Vagina (tissue), 2 donors: Measurements from ENCODE around the gene TUT4.

ENCODE experiments used
- CTCF ChIP-seq, 3 experiments: fragments of 450-650 bp in 2 of 3; fragments of 200-600 bp in 1 of 3; sonication (generic) in 1 of 3; IDR thresholded peaks; one replicate each; pipeline ENCODE4 v1.5.1; 2017 to 2019; ENCODE audit warnings: antibody characterized with exemption in 3 of 3, mild to moderate bottlenecking in 2 of 3, moderate library complexity in 2 of 3
- POLR2A ChIP-seq, 2 donors: fragments of 450-650 bp; IDR thresholded peaks; one replicate each; pipeline ENCODE4 v1.6.1; 2017; ENCODE audit warnings: antibody characterized with exemption in 2 of 2, mild to moderate bottlenecking in 2 of 2, moderate library complexity in 2 of 2
- POLR2AphosphoS5 ChIP-seq, 2 donors: sonication (generic); formaldehyde crosslinking; IDR thresholded peaks; one replicate each; pipeline ENCODE4 v1.9.0; 2017; ENCODE audit warnings: antibody characterized with exemption in 2 of 2, mild to moderate bottlenecking in 2 of 2, low read depth in 1 of 2; ENCODE audit not compliant: insufficient read depth in 1 of 2

- TF ChIP-seq CTCF (IDR thresholded peaks at IDR 0.05) (no peak), POLR2AphosphoS5 (IDR thresholded peaks at IDR 0.05; ENCODE audit: insufficient read depth in 1 of 2, low read depth in 1 of 2) (no peak), POLR2A (IDR thresholded peaks at IDR 0.05) (no peak)
Measured at GRCh38 chr1:52559875-52560274, 7.0 kb upstream of the TUT4 start.
